AG09319 (cell line): ENCODE measurements around the gene MMS22L.
A peak's percentile ranks its signal among the peaks of the same experiment; 100 is the strongest.

ENCODE experiments used
- DNase-seq: peaks from one replicate; pipeline ENCODE4 v3.0.0-alpha.2; 2010; ENCODE audit warnings: low read depth; ENCODE audit errors: extremely low read depth
- TF ChIP-seq, protein P1 (sequence below): IDR thresholded peaks from 2 replicates; pipeline ENCODE4 v1.5.1; 2011; ENCODE audit warnings: low read depth, mild to moderate bottlenecking, inconsistent platforms, low read length, moderate library complexity

Gene MMS22L, protein sequence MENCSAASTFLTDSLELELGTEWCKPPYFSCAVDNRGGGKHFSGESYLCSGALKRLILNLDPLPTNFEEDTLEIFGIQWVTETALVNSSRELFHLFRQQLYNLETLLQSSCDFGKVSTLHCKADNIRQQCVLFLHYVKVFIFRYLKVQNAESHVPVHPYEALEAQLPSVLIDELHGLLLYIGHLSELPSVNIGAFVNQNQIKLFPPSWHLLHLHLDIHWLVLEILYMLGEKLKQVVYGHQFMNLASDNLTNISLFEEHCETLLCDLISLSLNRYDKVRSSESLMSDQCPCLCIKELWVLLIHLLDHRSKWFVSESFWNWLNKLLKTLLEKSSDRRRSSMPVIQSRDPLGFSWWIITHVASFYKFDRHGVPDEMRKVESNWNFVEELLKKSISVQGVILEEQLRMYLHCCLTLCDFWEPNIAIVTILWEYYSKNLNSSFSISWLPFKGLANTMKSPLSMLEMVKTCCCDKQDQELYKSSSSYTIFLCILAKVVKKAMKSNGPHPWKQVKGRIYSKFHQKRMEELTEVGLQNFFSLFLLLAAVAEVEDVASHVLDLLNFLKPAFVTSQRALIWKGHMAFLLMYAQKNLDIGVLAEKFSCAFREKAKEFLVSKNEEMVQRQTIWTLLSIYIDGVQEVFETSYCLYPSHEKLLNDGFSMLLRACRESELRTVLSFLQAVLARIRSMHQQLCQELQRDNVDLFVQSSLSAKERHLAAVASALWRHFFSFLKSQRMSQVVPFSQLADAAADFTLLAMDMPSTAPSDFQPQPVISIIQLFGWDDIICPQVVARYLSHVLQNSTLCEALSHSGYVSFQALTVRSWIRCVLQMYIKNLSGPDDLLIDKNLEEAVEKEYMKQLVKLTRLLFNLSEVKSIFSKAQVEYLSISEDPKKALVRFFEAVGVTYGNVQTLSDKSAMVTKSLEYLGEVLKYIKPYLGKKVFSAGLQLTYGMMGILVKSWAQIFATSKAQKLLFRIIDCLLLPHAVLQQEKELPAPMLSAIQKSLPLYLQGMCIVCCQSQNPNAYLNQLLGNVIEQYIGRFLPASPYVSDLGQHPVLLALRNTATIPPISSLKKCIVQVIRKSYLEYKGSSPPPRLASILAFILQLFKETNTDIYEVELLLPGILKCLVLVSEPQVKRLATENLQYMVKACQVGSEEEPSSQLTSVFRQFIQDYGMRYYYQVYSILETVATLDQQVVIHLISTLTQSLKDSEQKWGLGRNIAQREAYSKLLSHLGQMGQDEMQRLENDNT

DNA sequence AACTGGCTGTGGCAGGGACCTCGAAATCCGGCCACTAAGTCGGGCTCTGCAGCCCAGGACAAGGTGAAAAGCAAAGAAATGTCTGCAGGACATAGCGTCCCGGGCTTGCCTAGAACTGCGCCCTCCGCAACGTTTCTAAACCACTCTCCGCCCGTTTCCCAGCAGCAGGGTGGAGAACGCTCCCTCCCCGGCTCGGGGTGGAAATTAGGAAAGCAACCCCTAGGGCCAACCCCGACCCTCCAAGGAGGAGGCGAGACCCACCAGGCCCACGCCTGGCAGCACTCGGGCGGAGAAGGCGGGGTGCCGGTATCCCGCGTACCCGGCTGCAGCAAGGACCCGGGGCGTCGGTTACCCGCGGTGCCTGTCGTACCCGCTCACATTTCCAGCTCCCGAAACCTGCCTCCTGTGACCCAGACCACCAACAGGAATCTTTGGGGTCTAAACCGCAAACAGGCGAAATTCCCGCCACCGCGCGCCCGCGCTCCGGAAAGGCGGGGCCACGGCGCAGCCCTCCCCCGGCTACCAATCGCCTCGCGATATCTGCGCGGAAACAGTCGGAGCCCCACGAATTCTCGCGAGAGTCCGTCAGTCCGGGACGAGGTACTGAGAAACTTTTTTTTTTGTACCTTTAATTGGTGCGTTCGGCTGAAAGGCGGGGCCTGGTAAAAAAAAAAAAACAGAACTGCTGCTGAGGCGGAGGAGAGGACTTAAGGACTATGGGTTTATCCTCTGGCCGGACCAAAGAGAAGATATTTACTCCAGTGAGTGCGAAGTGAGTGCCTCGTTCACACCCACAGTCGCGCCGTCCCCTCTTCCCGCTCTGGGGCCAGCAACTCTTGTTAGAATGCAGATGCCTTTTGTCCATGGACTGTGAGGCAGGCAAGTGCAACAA, at the start of gene MMS22L:
MMS22L (minus strand) TSS at position 491 of the 892 bp plus-strand sequence. CDS start 739 bp downstream, outside the sequence.
- DNase-seq = peak; percentile 84
- TF ChIP-seq, protein P1, sequence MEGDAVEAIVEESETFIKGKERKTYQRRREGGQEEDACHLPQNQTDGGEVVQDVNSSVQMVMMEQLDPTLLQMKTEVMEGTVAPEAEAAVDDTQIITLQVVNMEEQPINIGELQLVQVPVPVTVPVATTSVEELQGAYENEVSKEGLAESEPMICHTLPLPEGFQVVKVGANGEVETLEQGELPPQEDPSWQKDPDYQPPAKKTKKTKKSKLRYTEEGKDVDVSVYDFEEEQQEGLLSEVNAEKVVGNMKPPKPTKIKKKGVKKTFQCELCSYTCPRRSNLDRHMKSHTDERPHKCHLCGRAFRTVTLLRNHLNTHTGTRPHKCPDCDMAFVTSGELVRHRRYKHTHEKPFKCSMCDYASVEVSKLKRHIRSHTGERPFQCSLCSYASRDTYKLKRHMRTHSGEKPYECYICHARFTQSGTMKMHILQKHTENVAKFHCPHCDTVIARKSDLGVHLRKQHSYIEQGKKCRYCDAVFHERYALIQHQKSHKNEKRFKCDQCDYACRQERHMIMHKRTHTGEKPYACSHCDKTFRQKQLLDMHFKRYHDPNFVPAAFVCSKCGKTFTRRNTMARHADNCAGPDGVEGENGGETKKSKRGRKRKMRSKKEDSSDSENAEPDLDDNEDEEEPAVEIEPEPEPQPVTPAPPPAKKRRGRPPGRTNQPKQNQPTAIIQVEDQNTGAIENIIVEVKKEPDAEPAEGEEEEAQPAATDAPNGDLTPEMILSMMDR = no peak

DNA sequence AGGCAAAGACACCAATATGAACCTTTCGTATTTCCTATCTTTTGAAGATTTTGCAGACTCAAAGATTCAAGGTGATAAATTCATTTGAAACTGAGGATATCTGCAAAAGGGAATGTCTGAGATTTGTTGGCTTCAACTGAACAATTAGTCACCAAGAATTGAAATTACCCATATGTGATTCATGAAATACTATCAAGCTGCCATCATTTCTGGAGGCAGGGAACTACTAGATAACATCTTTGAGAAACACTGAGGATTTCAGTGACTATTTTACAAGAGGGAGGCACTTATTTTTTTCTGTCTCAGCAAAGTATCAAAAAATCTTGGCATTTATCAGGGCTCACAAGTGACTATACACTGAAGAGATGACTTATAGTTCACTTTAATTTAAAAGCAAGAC, 39.8 kb upstream of the MMS22L start:
- TF ChIP-seq, protein P1 = no peak

DNA sequence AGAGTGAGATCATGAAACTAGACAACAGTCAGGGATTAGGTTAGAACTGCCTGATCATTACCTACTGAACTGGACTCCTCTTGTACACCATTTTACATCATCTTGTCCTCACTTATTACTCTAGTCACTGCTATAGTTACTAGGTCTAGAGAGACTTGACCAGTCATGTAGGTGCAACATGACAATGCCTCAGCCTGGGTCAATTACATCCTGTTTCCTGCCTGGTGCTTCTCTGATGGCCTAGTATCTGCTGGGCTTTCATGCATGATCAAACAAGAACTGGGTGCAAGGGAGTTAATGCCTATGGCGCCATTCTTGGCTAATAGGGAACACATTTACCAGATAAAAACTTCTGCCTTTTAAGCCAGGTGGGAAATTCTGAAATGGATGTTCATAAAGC, 39.2 kb upstream of the MMS22L start:
- TF ChIP-seq, protein P1 = no peak
- no peak for DNase-seq

More for the DNA sequence above, 39.8 kb upstream of the MMS22L start:
- DNase-seq = no peak

DNA sequence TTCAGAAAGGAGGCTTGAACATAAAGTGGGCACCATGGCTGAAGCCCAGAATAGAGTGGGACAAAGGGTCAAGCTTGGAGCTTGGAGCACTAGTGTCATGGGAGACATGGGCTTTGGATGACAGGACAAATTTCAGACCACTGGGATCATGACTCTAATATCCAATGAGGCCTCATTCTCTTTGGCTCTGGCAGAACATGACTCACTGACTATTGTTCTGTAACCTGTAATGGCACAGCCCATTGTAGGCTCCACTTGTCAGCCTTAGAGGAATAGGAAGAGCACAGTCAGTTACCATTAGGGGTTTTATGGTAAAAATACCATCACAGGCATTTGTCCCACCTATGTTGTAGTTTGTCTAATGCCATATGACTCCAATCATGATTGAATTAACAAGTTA, 34.0 kb upstream of the MMS22L start:
- no peak for DNase-seq
- TF ChIP-seq, protein P1 = no peak

DNA sequence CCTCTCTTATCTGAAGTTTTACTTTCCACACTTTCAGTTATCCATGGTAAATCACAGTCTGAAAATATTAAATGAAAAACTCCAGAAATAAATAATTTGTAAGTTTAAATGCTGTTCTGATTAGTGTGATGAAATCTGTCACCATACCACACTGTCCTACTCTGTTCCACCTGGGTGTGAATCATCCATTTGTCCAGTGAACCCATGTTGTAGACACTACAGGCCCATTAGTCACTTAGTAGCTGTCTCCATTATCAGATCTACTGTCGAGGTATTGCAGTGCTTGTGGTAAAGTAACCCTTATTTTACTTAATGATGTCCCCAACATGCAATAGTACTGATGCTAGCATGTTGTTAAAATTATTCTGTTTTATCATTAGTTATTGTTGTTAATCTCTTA, 29.2 kb upstream of the MMS22L start:
- TF ChIP-seq, protein P1 = no peak
- no peak for DNase-seq

DNA sequence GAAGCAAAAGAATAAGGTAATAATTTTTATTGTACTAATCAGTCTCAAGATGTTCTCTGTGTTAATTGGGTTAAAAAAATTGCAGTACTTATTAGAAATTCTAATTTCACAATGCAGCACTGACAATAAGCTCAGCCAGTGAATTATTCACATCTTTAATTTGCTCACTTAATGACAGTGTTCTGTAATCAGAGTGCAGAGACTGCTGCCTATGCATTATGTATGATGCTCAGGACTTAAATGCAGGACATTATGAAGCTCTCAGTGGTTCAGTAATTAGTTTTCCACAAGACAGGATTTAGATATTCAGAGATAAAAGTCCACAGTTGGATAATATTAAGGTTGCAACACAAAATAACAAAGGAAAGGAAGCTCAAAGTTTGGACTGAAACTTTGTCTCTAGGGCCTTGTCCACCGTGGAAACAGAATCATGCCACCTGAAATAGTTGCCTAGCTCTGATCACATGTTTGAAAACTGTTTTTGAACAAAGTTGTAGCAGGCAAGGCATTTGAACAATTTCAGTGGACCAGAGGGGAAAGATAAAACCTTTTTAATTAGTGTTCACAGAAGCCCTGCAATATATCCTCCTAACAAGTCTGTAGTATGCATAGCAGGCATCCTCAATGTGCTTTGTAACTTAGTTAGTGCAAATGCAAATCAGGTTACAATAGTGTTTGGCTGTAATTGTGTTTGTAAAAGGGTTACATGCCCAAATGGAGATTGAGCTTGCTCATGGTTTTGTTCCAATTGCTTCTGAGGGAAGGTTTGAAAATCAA, 23.7 kb upstream of the MMS22L start:
- TF ChIP-seq, protein P1 = no peak
- DNase-seq = no peak
